Measurements from ENCODE around the gene STYXL1.
A peak's percentile ranks its signal among the peaks of the same experiment; 100 is the strongest.
"Not testable (repeated sequence)": the region's sequence is repeated elsewhere in the genome, so short reads cannot be mapped to it uniquely, and the experiment has no call there.

STYXL1 gene

DNA sequence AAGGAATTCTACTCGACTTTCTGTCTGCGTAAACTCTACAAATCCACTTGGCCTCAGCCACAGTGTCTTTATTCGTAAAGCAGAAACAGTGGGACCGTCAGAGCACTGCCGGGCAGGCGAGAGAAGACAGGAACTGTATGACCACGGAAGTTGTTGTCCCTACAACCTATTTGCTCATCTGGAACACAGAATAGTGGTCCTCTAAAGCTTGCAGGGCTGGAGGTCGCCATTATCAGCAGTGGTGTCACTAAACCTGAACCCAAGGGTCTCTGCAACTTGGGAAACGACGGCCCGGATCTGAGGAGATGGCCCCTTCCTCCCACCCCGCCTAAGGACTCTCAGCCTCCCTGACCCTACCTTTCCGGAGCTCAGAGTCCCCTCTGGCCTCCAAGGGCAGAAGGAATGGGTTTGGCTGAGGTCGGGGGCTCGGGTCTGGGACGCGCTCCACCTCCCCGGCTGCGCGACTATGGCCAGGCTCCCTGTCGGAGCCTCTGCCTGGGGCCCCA, 442 bp downstream of the STYXL1 start:
- DNase-seq (ENCODE audit: low read depth) = peak; percentile 8
- TF ChIP-seq, protein P1, sequence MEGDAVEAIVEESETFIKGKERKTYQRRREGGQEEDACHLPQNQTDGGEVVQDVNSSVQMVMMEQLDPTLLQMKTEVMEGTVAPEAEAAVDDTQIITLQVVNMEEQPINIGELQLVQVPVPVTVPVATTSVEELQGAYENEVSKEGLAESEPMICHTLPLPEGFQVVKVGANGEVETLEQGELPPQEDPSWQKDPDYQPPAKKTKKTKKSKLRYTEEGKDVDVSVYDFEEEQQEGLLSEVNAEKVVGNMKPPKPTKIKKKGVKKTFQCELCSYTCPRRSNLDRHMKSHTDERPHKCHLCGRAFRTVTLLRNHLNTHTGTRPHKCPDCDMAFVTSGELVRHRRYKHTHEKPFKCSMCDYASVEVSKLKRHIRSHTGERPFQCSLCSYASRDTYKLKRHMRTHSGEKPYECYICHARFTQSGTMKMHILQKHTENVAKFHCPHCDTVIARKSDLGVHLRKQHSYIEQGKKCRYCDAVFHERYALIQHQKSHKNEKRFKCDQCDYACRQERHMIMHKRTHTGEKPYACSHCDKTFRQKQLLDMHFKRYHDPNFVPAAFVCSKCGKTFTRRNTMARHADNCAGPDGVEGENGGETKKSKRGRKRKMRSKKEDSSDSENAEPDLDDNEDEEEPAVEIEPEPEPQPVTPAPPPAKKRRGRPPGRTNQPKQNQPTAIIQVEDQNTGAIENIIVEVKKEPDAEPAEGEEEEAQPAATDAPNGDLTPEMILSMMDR (conservative IDR thresholded peaks at IDR 0.05; ENCODE audit: low read length) = no peak
- H3K4me3 ChIP-seq (ENCODE audit: low read length) = peak overlapping the region; percentile 98

GRCh38 chr7:76044375-76044865, 3.4 kb downstream of the STYXL1 start:
- DNase-seq (ENCODE audit: low read depth) = no peak
- no peak overlapping the region for H3K4me3 ChIP-seq (ENCODE audit: low read length)
- TF ChIP-seq, protein P1 (conservative IDR thresholded peaks at IDR 0.05; ENCODE audit: low read length) = no peak

DNA sequence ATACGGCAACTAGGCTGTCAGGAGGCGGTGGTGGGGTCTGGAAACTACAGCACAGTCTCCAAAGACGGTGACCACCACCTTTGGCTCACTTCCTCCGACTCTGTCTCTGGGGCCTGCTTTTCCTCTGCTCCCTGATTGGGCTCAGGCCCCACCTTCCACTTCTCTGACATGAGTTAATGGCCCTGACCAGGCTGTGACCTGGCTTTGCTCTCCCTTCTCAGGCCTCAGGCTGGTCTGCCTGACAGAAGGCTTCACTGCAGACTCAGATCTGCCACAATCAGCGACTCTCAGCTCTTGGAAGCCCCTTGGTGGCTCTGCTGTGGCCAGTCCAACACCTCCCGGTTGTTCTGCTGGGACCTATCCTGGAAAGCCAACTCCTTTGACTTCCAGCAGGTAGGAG, 7.7 kb downstream of the STYXL1 start:
- H3K4me3 ChIP-seq (ENCODE audit: low read length) = no peak overlapping the region
- TF ChIP-seq, protein P1 (conservative IDR thresholded peaks at IDR 0.05; ENCODE audit: low read length) = no peak
- no peak for DNase-seq (ENCODE audit: low read depth)

GRCh38 chr7:76037310-76037709, 10.5 kb downstream of the STYXL1 start:
- peak; percentile 92 for DNase-seq (ENCODE audit: low read depth)
- H3K4me3 ChIP-seq (ENCODE audit: low read length) = no peak overlapping the region
- TF ChIP-seq, protein P1 (conservative IDR thresholded peaks at IDR 0.05; ENCODE audit: low read length) = no peak

GRCh38 chr7:76031964-76032363, 15.8 kb downstream of the STYXL1 start:
- TF ChIP-seq, protein P1 (conservative IDR thresholded peaks at IDR 0.05; ENCODE audit: low read length) = no peak
- no peak overlapping the region for H3K4me3 ChIP-seq (ENCODE audit: low read length)
- no peak for DNase-seq (ENCODE audit: low read depth)

DNA sequence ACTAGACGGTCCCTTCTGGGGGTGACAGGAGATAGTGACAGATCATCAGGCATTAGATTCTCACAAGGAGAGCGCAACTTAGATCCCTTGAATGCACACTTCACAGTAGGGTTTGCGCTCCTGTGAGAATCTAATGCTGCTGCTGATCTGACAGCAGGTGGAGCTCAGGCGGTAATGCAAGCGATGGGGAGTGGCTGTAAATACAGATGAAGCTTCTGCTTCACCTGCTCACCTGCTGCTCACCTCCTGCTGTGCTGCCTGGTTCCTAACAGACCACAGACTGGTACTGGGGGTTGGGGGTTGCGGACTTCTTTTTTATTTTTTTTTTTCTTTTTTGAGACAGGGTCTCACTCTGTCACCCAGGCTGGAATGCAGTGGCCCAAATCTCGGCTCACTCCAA, 18.1 kb downstream of the STYXL1 start:
- H3K4me3 ChIP-seq (ENCODE audit: low read length); DNase-seq (ENCODE audit: low read depth): not testable (repeated sequence)

- DNase-seq (ENCODE audit: low read depth) = no peak
Measured at GRCh38 chr7:76023002-76023401, 24.8 kb downstream of the STYXL1 start.

More at GRCh38 chr7:76023002-76023401, 24.8 kb downstream of the STYXL1 start:
- H3K4me3 ChIP-seq (ENCODE audit: low read length) = no peak overlapping the region
- TF ChIP-seq, protein P1 (conservative IDR thresholded peaks at IDR 0.05; ENCODE audit: low read length) = no peak

Data from AG10803 (cell line).